Measurements from ENCODE around the gene GPRIN3.

GPRIN3 gene

DNA sequence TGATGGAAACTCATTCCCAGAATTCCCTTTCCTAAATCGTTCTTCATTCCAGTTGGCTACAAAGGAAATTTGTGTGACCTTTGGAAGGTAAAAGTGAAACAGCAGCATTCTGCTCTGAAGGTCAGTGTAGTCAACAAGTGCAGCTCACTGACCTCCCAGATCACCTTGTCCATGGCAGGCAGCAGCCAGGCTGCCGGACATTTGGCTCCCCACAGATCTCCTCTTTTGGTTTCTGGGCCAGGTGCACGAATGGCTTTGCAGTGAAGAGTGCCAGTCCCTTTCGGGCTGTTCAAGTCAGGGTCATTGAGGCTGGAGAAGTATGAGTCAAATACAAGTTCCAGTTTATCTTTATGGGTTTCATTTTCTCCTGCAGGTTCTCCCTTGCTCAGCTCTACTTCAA is 14.3 kb downstream of the GPRIN3 start:
- no peak for DNase-seq (ENCODE audit: low read depth in 2 of 3, low spot score in 1 of 3)

DNA sequence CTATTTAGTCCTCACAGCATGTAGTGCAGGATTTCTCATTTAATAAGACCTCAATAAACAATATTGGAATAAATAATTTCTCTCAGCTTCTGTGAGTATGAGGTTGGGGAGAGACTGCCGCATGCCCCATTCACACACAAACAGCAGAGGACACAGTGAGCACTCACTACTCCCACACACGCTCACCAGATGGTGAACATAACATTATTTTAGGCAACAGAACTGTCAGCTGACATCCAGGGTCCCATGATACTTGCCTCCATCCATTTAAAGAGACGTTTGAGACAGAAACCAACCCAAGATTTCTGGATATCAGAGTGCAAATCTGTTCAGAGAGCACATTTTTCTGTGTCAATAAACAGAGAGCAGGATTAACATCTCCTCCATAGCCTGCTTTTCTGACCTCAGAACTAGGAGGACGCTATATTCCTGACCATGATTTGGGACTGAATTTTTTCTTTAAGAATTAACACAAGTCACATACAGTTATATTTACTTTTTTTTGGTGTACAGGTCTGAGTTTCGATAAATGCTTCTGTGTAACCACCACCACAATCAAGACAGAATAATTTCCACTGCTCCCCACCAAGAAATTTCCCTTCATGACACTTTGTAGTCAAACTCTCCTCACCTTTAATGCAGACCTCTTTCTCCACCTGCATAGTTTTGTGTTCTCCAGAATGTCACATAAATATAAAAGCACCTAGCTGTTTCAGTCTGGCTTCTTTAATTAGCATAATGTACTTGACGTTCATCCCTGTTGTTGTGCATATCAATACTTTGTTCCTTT is 16.7 kb downstream of the GPRIN3 start:
- DNase-seq (ENCODE audit: low read depth in 2 of 3, low spot score in 1 of 3) = no peak

DNA sequence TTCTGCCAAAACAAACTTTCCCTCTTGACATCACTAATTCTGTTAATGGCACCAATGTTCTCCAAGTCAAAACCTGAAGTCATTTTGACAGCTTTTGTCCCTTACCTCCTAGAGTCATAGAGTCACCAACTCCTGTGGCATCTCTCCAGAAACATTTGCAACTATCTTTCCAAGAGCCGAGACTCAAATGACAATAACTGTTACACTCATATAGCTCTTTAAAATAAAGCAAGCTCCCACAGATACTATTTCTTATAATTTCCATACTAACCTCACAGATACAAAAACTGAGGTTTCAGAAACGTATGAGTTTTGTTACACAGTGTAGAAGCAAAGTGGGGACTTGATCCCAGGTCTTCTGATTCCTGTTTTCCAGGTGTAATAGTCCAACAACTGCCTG is 18.3 kb downstream of the GPRIN3 start:
- no peak for DNase-seq (ENCODE audit: low read depth in 2 of 3, low spot score in 1 of 3)

DNA sequence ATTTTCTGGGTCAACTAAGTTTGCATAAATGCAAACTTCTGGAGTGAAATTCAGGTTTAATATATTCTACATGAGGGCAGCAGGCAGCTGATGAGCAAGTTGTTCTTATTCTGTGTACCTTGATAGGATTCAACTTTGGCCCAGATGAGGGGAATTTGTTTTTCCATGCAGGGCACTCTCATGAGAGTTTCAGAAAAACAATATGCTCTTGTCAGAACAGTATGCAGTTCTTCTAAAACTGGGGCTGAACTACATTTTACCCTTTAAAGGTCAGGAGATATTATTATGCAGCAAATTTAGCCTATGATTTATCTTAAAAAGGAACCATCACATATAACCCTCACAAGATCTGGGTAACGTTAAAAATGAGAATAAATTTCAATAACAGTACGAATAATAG is 19.2 kb downstream of the GPRIN3 start:
- no peak for DNase-seq (ENCODE audit: low read depth in 2 of 3, low spot score in 1 of 3)

DNA sequence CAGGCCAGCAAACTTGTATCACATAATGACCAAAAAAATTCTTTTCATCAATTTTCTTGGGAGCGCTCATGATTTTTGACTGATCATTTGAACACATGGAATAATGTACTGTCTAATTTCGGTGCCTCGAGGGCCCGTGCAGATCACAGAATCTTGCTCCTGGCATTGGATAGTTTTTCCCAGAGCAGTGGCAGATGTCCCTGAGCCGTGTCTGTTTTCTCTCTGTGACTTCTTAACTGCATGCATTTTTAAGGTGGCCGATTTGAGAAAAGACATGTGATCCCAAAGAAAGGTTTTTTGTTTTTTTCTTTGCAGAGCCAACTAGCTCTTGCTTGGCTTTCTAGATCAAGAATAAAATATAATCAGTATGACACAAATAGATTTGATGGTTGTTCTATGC is 19.7 kb downstream of the GPRIN3 start:
- DNase-seq (ENCODE audit: low read depth in 2 of 3, low spot score in 1 of 3) = no peak

DNA sequence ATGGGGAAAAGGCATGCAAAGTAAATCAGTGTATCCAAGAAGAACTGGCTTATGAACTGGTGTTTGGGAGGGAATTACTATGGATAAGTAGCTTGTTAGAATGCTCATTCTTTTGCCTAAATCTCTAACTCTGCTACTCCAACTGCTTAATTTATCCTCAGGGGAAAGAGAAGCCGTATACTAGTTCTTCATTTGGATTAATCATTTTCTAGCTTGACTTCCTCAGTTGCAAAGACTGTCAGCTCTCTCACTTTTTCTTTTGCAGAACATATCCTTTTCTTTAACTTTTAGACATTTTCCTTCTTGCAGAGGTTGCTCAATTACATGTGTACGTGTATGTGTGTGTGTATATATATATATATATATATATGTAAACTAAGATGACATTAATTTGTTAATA is 21.9 kb downstream of the GPRIN3 start:
- no peak for DNase-seq (ENCODE audit: low read depth in 2 of 3, low spot score in 1 of 3)

DNA sequence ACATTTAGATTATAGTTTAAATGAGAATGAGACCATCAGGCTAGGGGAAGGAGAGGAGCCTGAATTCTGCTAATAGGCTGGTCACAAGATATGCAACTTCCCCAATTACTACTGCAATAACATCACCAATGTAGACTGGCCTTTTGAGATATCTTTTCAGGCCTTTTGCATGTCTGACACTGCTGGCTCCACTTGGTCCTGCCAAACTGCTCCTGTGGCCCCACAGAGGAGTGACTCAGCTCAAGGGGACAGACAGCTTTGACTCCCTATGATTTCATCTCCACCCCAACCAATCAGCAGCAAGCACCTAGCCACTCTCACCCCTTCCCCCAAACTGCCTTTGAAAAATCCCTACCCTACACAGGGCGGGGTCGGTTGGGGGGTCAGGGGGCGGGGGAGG is 22.8 kb downstream of the GPRIN3 start:
- no peak for DNase-seq (ENCODE audit: low read depth in 2 of 3, low spot score in 1 of 3)

DNA sequence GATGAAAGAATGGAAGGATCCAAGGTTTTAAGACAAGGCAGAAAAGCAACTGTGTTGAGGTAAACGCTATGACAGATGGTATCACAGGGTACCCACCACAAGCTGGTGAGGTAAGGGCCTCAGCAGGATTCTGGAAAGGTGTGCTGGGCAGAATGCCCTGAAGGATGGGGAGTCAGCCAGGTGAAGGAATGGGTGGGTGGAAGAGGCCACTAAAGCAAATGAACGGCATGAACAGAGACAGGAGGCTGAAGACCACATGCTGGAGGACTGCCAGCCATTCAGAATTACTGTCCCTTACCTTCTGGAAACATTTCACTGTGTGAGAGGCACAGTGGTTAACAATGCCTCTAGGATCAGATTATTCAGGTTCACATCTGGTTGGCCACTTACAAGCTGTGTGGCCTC is 23.6 kb downstream of the GPRIN3 start:
- no peak for DNase-seq (ENCODE audit: low read depth in 2 of 3, low spot score in 1 of 3)

DNA sequence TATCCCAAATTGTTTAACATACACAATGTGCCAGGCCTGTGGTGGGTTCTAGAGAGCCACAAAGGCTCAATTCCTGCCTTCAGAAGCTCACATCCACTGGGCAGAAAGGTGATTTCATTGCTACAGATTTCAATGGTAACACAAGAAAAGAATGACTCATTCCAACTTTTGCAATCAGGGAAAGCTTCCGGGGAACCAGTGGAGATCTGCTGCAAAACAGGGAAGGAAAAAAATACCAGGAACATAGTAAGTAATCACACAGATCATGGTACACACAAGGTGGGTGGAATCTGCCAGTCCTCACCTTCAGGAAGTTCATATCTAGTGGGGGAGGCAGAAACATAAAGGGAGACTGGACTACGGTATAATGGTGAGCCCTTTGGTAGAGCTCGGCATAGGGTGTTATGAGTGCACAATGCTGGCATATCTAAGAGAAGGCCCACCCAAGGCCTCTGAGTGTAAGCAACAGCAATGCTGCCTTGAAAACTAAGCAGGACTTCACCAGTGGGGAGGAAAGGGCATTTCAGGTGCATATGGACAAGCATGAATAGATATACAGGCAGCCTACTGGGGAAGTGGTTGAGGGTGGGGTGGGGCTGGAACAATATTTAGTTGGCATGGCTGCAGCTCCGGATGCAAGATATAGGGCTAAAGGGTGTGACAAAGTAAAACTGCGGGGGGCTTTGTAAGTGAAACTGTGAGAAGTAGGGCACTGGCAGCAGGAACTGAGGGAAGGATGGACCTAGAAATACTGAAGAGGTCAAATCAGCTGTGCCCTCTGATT is 24.2 kb downstream of the GPRIN3 start:
- DNase-seq (ENCODE audit: low read depth in 2 of 3, low spot score in 1 of 3) = no peak

DNA sequence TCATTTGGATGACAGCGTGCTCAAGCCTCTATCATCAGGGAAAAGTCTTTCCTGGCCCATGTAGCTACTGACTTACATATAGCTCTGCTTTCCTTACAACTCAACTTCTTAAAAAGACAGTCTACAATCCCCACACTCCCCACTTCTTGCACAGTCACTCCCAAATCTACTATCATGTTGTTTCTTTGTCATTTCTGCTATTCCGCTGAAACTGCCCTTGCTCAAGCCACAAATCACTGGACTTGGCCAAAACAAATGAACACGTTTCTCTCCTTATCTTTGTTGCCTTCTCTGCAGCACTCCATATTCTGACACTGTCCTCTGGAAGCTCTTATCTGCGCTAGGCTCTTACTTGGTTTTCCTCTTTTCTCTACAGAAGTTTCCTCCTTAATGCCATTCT is 28.2 kb downstream of the GPRIN3 start:
- no peak for DNase-seq (ENCODE audit: low read depth in 2 of 3, low spot score in 1 of 3)

DNA sequence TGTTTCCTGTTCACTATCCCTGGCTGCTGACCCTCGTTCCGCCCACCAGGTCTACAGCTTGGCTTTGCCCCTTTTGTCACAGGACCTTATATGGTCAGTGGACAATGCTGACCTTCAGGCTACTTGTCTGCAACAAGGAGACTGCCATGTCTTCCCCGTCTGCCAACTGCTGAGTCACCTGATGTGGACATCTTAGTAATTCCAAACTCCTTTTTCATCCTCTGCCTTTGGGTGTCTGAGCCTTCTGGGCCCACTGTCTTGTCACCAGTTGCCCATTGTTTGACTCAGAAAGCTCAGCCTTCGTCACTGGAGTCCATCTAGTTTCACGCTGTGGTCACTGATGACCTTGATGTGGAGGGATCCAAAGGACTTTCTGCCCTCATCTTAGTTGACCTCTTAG is 30.2 kb downstream of the GPRIN3 start:
- DNase-seq (ENCODE audit: low read depth in 2 of 3, low spot score in 1 of 3) = no peak

DNA sequence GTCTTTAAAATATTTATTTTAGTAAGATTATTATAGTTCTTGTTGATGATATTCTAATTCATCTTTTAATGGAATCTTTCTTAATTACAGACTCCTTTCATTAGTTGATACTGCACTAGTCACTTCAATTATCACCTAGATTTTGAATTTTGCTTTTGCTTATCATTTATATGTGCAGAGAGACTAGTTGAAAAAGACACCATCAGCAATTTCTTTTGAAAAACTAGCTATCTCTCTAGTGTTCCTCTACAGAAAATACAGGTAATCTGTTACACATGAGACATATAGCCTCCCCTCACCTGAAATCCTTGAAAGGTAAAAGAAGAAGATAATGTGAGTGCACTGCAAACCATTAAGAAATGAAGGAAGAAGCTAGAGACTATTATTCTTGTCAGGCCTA is 31.3 kb downstream of the GPRIN3 start:
- no peak for DNase-seq (ENCODE audit: low read depth in 2 of 3, low spot score in 1 of 3)

DNA sequence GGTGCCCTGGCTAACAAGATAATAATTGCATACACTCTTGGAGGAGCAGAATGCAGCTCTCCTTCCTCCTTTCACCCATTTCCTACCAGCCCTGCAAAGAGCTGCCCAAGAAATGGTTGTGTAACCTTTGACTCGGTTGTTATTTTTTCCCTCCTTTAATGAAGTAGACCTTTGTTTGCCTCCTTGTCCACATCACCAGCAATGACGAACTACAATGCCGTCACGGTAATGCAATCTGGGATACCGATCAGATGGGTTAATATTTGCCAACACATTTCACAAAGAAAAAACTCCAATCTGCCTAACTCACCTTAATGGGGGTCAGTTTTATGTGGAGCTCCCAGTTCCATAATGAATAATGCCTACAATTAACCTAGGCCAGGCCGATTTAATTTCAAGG is 32.0 kb downstream of the GPRIN3 start:
- DNase-seq (ENCODE audit: low read depth in 2 of 3, low spot score in 1 of 3) = no peak

DNA sequence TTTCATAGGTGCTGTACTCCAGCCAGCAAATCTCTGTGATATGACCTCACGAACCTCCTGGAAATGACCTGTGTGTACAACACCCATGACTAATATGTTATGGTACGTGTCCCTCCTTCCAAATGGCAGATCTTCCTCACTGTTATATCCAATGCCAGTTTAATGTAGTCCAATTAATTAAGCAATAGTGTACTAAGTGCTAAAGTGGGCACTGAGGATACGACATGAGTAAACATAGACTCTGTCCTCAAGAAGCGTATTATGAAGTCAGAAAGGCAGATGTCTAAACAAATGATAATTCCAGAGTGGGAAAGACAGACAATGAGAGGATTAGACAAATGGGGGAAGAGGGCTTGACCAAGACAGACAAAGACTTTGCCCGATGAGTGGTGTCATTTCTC is 33.9 kb downstream of the GPRIN3 start:
- DNase-seq (ENCODE audit: low read depth in 2 of 3, low spot score in 1 of 3) = no peak

DNA sequence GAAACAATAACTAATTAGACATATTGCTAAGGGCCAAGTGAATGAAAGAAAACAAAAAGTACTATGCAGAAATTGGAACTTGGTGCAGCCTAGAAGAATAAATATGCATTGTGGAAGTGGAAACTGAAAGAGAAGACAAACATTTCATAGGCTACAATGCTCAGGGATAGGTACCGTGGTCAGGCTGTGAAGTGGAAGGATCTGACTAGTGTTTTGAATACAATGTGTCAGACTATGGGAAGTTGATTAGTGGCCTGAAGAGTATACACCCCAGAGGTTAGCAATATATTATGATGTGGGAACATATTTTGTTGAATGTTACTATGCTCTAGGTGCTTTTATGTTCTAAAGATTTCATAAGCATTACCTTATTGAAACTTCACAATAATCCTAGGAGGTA is 36.8 kb downstream of the GPRIN3 start:
- no peak for DNase-seq (ENCODE audit: low read depth in 2 of 3, low spot score in 1 of 3)

DNA sequence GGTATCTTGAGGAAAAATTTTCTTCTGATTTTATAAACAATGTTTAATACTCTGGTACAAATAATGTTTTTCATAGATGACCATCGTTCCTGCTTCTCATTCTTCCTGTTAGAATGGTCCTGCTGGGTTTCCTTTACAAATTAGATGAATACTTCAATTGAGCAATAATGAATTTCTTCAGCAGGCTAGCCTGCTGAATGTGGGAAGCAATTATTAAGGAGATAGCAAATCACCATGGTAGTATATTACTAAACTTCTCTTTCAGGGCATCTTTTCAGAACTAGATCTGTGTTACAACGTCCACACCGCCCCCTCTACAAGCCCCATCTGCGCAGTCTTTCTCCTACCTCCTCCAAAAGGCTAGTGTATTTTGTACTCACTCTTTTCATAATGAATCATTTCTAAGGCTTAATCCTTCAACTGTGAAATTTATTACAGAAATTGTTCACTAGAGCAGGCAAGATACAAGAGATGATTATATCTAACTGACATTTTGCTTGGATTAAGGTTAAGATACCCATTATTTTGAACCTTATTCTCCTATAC is 38.4 kb downstream of the GPRIN3 start:
- no peak for DNase-seq (ENCODE audit: low read depth in 2 of 3, low spot score in 1 of 3)

DNA sequence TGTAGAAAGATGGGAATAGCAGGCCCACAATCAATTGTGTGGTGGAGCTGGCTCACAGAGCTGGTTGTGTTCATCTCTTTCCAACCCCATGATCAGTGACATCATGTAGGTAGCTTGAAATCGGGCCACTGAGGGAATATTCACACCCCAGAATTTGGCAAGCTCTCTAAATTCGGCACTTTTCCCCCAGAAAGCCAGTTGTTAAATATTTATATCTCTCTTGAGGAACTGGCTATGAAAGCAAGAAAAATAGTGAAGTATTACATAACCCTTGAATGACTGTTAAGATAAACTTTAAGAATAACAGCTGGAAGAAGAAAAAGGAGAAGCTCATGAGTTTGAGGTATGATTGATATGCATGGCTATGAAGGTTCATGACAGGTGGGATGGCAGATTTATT is 38.9 kb downstream of the GPRIN3 start:
- no peak for DNase-seq (ENCODE audit: low read depth in 2 of 3, low spot score in 1 of 3)

DNA sequence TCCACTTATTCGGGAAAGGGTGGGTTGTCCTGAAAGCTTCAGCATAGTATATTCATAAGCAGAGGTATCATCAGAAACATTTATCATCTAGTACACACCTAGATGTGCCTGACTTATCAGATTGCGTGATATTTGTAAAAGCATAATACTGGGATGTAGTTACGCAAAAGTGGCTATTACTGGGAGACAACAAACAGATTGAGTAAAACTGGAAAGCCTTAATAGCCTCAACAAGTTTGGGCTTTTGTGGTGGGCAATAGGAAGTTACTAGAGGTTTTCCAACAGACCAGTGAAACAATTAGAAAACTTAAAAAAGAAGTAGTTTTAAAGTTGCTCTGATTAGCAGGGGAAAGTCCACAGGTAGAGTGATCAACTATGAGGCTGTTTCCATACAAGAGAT is 39.8 kb downstream of the GPRIN3 start:
- DNase-seq (ENCODE audit: low read depth in 2 of 3, low spot score in 1 of 3) = no peak

DNA sequence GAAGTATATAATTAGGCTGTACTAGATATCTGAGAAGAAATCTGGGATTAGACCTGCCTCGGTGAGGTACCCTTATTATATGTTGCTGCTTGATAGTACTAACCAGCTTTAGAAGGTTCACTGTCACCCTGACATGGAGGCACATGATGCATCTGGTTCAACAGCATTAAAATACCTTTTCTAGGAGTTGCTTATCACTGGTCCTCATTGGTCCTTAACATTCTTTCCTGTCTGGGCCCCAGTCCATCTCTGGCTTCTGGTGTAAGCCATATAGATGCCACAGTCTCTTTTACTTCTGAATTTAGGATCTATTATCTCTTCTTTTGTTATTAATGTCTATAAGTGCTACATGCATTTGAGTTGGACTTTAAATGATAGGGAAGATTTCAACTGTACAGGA is 40.2 kb downstream of the GPRIN3 start:
- no peak for DNase-seq (ENCODE audit: low read depth in 2 of 3, low spot score in 1 of 3)

DNA sequence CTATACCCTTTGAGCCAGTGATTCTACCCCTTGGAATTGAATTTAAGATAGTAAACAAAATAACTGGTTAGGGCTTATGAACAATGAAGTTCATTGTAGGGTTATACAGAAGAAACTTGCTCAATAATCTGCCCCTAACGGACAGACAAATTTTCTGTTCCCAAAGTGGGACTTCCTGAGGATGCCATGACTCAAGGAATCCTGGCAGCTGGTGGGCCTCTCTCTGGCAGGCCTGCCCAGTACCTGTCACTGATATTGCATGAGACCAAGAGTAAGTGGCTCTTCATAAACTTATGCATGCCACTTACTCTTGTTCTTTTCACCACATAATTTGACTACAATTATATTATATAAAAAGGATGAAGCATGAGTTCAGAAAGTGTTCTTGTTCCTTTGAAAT is 41.5 kb downstream of the GPRIN3 start:
- DNase-seq (ENCODE audit: low read depth in 2 of 3, low spot score in 1 of 3) = no peak

DNA sequence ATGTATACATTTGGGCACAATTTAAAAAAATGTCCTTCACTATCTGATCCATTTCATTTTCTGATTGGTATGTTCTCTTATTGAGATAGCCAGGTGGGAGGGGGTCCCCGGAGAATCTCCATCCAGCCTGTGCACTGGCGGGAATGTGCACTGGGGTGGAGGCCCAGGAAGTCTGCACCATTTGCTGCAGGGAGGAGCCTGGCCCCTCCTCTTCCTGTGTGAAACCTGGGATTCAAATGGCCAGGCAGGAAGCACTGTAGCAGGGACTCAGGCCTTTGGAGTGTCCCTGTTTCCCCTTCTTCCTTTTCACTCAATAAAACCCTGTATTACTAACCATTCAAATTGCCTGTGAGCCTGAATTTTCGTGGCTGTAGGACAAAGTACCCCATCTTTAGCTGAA is 44.3 kb downstream of the GPRIN3 start:
- DNase-seq (ENCODE audit: low read depth in 2 of 3, low spot score in 1 of 3) = no peak

DNA sequence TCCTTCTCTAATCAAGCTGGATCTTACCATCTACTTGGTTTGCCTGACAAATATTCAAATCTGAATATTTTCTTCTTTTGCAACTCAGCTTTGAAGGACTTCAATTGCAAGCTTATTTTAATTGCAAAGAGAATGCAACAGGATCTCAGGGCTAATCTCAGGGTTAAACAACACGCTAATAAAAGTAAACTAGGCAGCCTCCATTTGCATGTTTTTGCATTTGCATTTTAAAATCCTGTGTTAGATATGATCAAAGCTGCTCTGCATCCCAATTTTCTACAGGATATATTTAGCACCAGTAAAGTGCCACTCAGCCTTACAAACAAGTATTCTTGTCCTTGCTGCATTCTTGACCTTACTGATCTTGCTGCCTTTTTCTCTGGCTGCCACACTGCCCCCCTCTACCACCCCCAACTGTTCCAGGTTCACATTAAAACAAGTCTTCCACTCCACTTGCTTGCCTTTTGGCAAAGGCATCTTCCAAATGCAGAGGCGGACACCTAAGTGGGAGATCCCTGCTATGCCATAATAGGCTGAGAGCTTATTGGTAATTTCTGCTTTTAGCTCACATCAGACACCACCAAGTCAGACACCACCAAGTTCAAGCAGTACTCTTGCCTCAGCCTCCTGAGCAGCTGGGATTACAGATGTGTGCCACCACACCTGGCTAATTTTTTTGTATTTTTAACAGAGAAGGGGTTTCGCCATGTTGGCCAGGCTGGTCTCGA is 48.1 kb downstream of the GPRIN3 start:
- no peak for DNase-seq (ENCODE audit: low read depth in 2 of 3, low spot score in 1 of 3)

Measured in stimulated activated CD4-positive, alpha-beta T cell treated with anti-CD3 and anti-CD28 coated beads, Interleukin-12 subunit alpha, Interleukin-12 subunit beta, amount 100 ng/mL, for 48 hours (primary cell).